ENCODE results near the gene MAML2. TPM values are rescaled to one million over a fixed set of nuclear protein-coding genes. Genes with fewer than 3 reads are reported as not detected.

The MAML2 gene
- total and polyA plus RNA-seq, 9 of the 15 experiments (the other 6 are each of a cell fraction or from before 2014, with no cell fraction given), result 0.79 to 6.8 (median 4.8) TPM

GRCh38 chr11:96132437-96132836 is 210.6 kb downstream of the MAML2 start (continued):
- TF ChIP-seq CTCFL (IDR thresholded peaks at IDR 0.05; ENCODE audit: borderline replicate concordance, insufficient read depth, low read depth, low read length, poor library complexity, severe bottlenecking) (no peak), TAF7 (tag; IDR thresholded peaks at IDR 0.05) (no peak), MCM3 (IDR thresholded peaks at IDR 0.05) (no peak), SLC30A9 (CRISPR knock-in tag; IDR thresholded peaks at IDR 0.05) (no peak), ATF3 (IDR thresholded peaks at IDR 0.05) (peak; percentile 75), ATF3 (CRISPR knock-in tag; conservative IDR thresholded peaks at IDR 0.05) (no peak)

- H3K4me1 ChIP-seq (replicated peaks in 1 of 2; ENCODE audit: control insufficient read depth in 2 of 2, insufficient read depth in 2 of 2, low read length in 2 of 2), result 0 out of 5 replicates have a peak, but pooled peaks cover 0 to 2% of the 10 kb centered on the region in 2 experiments
- H3K4me3 ChIP-seq, result no peak overlapping the region
- in situ Hi-C loops (cut with MboI) (no loop called here), intact Hi-C loops (cut with micrococcal nuclease) (no loop called here)
- ATAC-seq (no peak), DNase-seq (ENCODE audit: extremely low read depth in 1 of 4, low spot score in 3 of 4) (no peak), FAIRE-seq (no peak)
- H3K9me3 ChIP-seq (replicated peaks; ENCODE audit: control insufficient read depth, insufficient read depth, low read depth, low read length), result no peaks in the 10 kb centered on the region
- H3K9ac ChIP-seq (ENCODE audit: insufficient read depth in 1 of 2, low read depth in 2 of 2, low read length in 2 of 2), result no peak overlapping the region
- H3K27me3 ChIP-seq (ENCODE audit: control insufficient read depth in 2 of 2, insufficient read depth in 2 of 2, low read length in 2 of 2), result no peaks in the 10 kb centered on the region
- H3K79me2 ChIP-seq (ENCODE audit: control insufficient read depth, insufficient read depth, low read length), result no peaks in the 10 kb centered on the region
- no peak overlapping the region for H2AFZ ChIP-seq (ENCODE audit: low read depth, low read length)
- no peaks in the 10 kb centered on the region for H3K9me1 ChIP-seq (ENCODE audit: control insufficient read depth, insufficient read depth, low read length)
- CTCF ChIA-PET (ENCODE audit: low intra/inter-chr PET ratio), result no interaction called here
- BruUV-seq (replicated peaks), result no TSS peak
- H4K20me1 ChIP-seq (replicated peaks; ENCODE audit: control insufficient read depth, insufficient read depth, low read length), result no peaks in the 10 kb centered on the region
- POLR2A ChIA-PET, result interaction anchor here (0.6 to 1.0 kb wide), 2 partner anchors 10 to 37 kb away, joined by 3 to 4 read pairs; no protein-coding TSS in a partner anchor
- no peaks in the 10 kb centered on the region for H3K36me3 ChIP-seq (ENCODE audit: control insufficient read depth, insufficient read depth, low read length)
- H3K27ac ChIP-seq (ENCODE audit: extremely low read depth, low read depth, low read length), result no peak overlapping the region
- 49% methylated on average over 2 of the region's 2 CpGs for WGBS (ENCODE audit: insufficient coverage, low coverage, missing lambda C conversion rate)
- H3K4me2 ChIP-seq (ENCODE audit: insufficient read depth, low read length), result no peak overlapping the region
- TF ChIP-seq GMEB1 (CRISPR knock-in tag; IDR thresholded peaks at IDR 0.05), result no peak
- no peak for TF ChIP-seq ZNF224 (CRISPR knock-in tag; IDR thresholded peaks at IDR 0.05)
- TF ChIP-seq KDM4B (IDR thresholded peaks at IDR 0.05; ENCODE audit: borderline replicate concordance in 2 of 2, low read depth in 1 of 2), result no peak
- TF ChIP-seq SAFB2 (IDR thresholded peaks at IDR 0.05; ENCODE audit: borderline replicate concordance, low read depth, low read length, severe bottlenecking), result no peak
- no peak for TF ChIP-seq TBP (optimal IDR thresholded peaks at IDR 0.05; ENCODE audit: low read depth, low read length)
- no peak for TF ChIP-seq XRCC5 (IDR thresholded peaks at IDR 0.05; ENCODE audit: low read depth, low read length)
- TF ChIP-seq ETV1 (tag; conservative IDR thresholded peaks at IDR 0.05; ENCODE audit: low read depth), result no peak
Measured at GRCh38 chr11:96130061-96130620, 212.9 kb downstream of the MAML2 start.

All from K562 (cell line).